HL-60 (cell line): ENCODE data around the gene STAT5B.
"Not testable (repeated sequence)": the region's sequence is repeated elsewhere in the genome, so short reads cannot be mapped to it uniquely, and the experiment has no call there.

Experiments used
- DNase-seq, 2 experiments: peaks; one replicate each; pipeline ENCODE4 v3.0.0-alpha.2; 2010 to 2020; ENCODE audit warnings: low read depth in 1 of 2, low spot score in 1 of 2
- H3K27ac ChIP-seq: fragments of 250-450 bp; sonication (Bioruptor Pico); replicated peaks from 2 replicates; pipeline ENCODE4 v1.5.1; 2020; ENCODE audit warnings: mild to moderate bottlenecking, moderate library complexity
- H3K27me3 ChIP-seq: fragments of 250-450 bp; sonication (Bioruptor Pico); 2 replicates; pipeline ENCODE4 v1.5.1; 2021; ENCODE audit warnings: mild to moderate bottlenecking, moderate library complexity; ENCODE audit not compliant: insufficient read depth, poor library complexity, severe bottlenecking
- H3K4me3 ChIP-seq: replicated peaks from 2 replicates; pipeline ENCODE4 v1.5.1; 2011; ENCODE audit warnings: mild to moderate bottlenecking, control low read depth, low read length; ENCODE audit not compliant: insufficient read depth
- CTCF ChIP-seq: IDR thresholded peaks from one replicate; pipeline ENCODE4 v1.5.1; 2011; ENCODE audit warnings: low read length, control low read depth, inconsistent platforms; ENCODE audit not compliant: insufficient read depth
- GABPA ChIP-seq: IDR thresholded peaks from 2 replicates; pipeline ENCODE4 v1.6.1; 2012; ENCODE audit warnings: low read depth
- POLR2AphosphoS5 ChIP-seq: IDR thresholded peaks from 2 replicates; pipeline ENCODE4 v1.6.1; 2012; ENCODE audit warnings: low read depth
- REST ChIP-seq: IDR thresholded peaks from 2 replicates; pipeline ENCODE4 v1.6.1; 2012; ENCODE audit warnings: low read depth; ENCODE audit not compliant: insufficient replicate concordance
- SPI1 ChIP-seq: IDR thresholded peaks from 2 replicates; pipeline ENCODE4 v1.6.1; 2012; ENCODE audit warnings: low read depth, mild to moderate bottlenecking, borderline replicate concordance

Gene STAT5B

GRCh38 chr17:42210046-42210445, 66.1 kb downstream of the STAT5B start:
- no peaks in the 10 kb centered on the region for H3K27me3 ChIP-seq

GRCh38 chr17:42206153-42206612, 70.0 kb downstream of the STAT5B start:
- H3K4me3 ChIP-seq, H3K27me3 ChIP-seq: not testable (repeated sequence)
- H3K27ac ChIP-seq = peak overlapping the region; percentile 39
- peak in 1 of 2 experiments; percentile 32 for DNase-seq

More at GRCh38 chr17:42210046-42210445, 66.1 kb downstream of the STAT5B start:
- DNase-seq = no peak
- Histone ChIP-seq H3K4me3 (no peak overlapping the region), H3K27ac (no peak overlapping the region)
- TF ChIP-seq CTCF (no peak), REST (no peak), GABPA (no peak), POLR2AphosphoS5 (no peak), SPI1 (no peak)

- Histone ChIP-seq H3K4me3 (no peak overlapping the region), H3K27ac (no peak overlapping the region), H3K27me3 (no peaks in the 10 kb centered on the region)
- no peak for DNase-seq
- no peak for TF ChIP-seq CTCF
- no peak for TF ChIP-seq REST
- no peak for TF ChIP-seq SPI1
Observed at GRCh38 chr17:42203354-42203753, 72.8 kb downstream of the STAT5B start.

GRCh38 chr17:42202696-42203095, 73.5 kb downstream of the STAT5B start:
- TF ChIP-seq REST (no peak), GABPA (no peak), SPI1 (no peak), CTCF (no peak), POLR2AphosphoS5 (no peak)
- Histone ChIP-seq H3K27me3 (no peaks in the 10 kb centered on the region), H3K4me3 (no peak overlapping the region), H3K27ac (no peak overlapping the region)
- DNase-seq = no peak
